Sciatic nerve (tissue), 2 donors: ENCODE results near the gene MEN1. TPM values are rescaled to one million over a fixed set of nuclear protein-coding genes. Genes with fewer than 3 reads are reported as not detected.
A peak's percentile ranks its signal among the peaks of the same experiment; 100 is the strongest.
"Not testable (repeated sequence)": the region's sequence is repeated elsewhere in the genome, so short reads cannot be mapped to it uniquely, and the experiment has no call there.

Experiments
- ATAC-seq: fragments of 200-7000 bp; cut with Tn5 transposase; one replicate; pipeline ENCODE4 v1.9.1; 2020; ENCODE audit warnings: mild to moderate bottlenecking, moderate library complexity
- DNase-seq: peaks from one replicate; pipeline ENCODE4 v3.0.0-alpha.2; 2020; ENCODE audit warnings: low spot score
- intact Hi-C: fragments of 100-400 bp; cut with DNase I; formaldehyde crosslinking; loops from one replicate; pipeline ENCODE4 v1.14.2; 2022
- total RNA-seq: library from RNA; stranded (reverse); fragmentation: NEBNext Ultra II Directional; extraction: Animal tissue kit (Norgen Biotek cat#: 25700); gene quantifications from one replicate; pipeline ENCODE4 v1.2.1, GENCODE V29; 2021
- donor health status: DM: no; HTN: no; CAD: no.
- donor health status: DM: no; HTN: no; CAD: no.

Gene MEN1
- total RNA-seq, 1 donor from 2014 or later: 17.7 TPM

DNA sequence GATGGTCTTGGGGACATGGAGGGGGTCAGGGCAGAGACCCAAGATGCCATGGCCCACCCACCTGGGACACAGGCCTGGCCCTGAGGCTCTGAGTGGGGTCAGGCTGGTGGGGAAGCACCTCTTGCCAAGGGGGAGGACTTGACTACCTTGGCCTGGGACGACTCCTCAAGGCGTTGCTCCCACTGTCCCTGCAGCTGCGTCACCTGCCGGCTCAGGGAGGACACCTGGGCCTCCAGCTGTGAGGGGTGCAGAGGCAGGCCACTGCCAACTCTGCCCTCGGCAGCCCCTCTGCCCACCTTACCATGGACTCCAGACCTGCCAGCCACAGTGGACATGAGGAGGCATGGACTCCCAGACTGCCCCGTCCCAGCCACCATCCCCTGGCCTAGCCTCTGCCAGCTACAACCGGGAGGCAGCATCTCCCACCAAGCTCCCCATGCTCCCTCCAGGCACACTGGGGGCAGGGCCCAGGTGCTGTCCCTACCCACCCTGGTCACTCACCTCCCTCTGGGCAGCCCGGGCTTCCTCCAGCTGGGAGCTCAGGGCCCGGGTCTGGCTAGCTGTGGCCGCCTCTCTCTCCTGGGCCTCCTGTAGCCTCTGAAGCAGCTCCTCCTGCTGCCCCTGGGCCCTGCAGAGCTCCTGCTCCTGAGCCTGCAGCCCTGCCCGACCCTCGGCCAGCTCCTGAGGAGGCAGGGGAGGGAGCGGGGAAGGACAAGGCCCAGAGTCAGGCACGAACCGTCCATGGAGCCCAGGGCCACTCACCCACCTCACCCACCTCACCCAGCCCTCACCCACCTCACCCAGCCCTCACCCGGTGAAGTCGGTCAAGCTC is 25.5 kb upstream of the MEN1 start:
- ATAC-seq: no peak
- DNase-seq: no peak
- intact Hi-C loops: no loop called here

DNA sequence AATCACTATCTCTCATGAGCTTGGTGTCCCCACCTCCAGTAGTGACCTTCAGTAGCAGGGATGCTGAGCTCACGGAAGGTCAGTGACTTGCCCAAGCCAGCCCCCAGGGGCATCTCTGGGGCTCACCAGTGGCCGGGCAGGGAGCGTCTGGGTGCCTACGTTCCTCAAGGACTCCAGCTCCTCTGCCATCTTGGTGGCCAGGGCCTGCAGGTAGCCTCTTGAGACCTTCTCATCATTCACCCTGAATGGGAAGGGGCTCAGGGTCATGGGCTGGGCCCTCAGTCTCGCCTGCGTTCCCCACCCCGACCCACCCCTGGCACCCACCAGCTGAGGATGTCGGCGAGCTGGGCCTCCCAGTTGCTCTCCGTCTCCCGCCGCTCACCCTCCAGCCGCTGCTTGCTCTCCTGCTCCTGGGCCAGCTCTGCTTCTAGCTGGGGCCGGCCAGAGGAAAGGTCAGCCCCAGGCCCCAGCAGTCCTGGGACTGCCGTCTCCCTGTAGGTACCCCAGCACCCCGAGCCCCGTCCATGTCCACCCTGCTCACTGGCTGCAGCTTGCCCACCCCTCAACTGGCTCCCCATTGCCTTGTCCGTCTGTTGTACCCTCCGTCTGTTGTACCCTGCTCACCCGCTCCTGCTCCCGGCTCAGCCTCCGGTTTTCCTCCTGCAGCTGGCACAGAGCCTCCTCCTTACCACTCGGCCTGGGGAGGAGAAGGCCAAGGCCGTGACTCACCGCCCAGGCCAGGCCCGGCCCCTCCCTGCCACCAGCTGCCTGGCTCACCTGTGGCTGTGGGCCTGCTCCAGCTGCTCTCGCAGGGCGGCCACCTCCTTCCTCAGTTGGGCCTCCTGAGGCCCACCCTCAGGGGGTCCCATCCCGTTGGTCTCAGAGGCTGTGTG is 24.6 kb upstream of the MEN1 start:
- DNase-seq: no peak
- no peak for ATAC-seq
- intact Hi-C loops: no loop called here

GRCh38 chr11:64834031-64834722 is 23.8 kb upstream of the MEN1 start:
- intact Hi-C loops: no loop called here
- no peak for DNase-seq
- ATAC-seq: no peak

DNA sequence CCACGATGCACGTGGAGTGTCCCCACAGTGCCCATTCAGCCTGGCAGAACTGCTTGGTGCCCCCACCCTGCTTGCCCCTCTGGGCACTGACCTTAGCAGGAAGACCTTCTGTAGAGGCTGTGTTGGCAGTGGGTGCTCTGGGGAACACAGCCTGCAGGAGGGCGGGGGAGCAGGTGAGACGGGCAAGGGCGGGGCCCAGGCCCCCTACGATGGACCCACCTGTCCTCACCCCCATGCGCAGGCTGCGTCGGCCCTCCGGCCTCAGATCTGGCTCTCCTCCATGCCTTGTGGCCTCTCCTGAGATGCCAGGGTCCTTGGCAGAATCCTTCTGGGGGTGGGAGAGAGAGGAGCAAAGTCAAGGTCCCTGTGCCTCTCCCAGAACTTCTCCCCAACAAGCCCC is 23.2 kb upstream of the MEN1 start:
- DNase-seq: no peak
- ATAC-seq: no peak
- intact Hi-C loops: no loop called here

DNA sequence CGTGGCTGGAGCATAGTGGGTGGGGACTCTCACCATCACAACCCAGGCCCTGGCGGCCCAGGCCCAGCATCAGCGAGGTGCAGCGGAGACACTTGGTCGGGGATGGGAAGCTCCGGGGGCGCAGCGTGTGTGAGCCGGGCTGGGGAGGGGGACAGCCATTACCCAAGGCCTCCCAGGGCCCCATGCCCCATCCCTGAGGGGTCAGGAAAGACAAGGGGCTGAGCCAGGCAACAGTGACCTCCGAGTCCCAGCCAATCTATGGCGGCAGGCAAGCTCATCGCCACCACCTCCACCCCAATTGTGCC is 22.8 kb upstream of the MEN1 start:
- ATAC-seq: no peak
- DNase-seq: no peak
- intact Hi-C loops: no loop called here

GRCh38 chr11:64832467-64833197 is 22.3 kb upstream of the MEN1 start:
- DNase-seq (no peak), ATAC-seq (no peak)
- intact Hi-C loops: no loop called here

DNA sequence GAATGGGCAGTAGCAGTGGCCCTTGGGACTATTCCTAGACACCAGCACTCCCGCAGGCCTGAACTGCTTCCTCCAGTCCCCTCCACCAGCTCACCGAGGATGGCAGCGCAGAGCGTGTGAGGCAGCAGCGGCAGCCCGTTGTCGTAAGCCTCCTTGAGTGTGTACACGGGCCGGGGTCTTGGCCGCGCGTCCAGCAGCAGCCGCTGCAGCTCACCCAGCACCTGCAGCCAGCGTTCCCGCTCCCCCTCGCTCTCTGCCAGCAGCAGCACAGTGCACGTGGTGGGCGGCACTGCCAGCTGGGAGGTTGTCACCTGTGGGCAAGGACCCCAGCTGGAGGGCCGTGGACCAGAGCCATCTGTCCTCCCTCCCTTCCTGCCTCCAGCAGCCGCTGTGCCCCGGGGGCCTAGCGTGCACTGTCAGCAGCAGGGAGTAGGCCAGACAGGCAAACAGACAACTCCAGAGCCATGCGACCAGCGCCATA is 21.1 kb upstream of the MEN1 start:
- no peak for DNase-seq
- no peak for ATAC-seq
- intact Hi-C loops: no loop called here

DNA sequence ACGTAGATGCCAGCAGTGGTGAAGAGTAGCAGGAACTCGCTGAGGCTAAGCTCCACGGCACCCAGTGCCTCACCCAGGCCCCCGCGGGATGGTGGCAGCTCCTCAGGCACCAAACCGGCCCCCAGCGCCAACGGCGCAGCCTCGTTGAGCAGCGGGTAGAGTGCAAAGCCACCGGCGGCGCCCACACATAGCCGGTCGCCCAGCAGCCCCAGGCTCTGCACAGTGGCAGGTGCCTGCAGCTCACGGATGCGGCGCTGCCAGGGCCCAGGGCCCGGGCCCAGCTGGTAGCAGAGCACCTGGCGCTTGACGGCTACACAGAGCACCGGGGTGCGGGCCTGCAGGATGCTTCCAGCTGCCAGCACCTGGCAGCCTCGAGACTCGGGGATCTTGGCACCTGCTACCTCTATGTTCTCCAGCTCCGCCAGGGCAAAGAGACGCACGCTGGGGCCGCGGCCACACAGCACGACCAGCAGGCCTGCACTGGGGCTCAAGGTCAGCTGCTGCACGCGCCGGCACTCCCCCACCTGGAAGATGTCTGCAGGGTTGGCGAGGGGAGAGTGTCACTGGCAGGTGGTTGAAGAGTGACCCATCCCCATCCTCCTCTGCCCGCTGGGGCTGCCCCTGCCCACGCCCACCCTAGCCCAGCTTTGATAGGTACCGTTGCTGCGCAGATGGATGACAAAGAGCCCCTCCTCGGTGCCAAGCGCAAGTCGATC is 19.3 kb upstream of the MEN1 start:
- intact Hi-C loops: no loop called here
- ATAC-seq: no peak
- no peak for DNase-seq

DNA sequence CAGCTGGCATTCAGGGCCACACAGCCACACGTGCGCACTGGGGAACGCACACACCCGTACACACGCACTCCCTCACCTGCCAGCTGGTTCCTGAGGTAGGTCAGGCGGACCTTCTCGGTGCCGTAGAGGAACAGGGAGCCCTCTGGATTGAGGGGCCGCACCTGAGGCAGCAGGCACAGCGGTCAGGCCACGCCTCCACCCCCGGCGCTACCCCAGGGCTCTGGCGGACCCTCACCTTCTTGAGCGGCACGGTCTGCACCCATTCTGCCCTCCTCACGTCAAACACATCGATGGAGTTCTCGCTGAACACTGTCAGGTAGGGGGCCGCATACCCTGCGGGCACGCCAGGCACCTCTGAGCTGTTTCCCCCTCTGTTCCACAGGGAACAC is 17.1 kb upstream of the MEN1 start:
- no peak for ATAC-seq

GRCh38 chr11:64826578-64827450 is 16.5 kb upstream of the MEN1 start:
- peak; percentile 55 for DNase-seq
- intact Hi-C loops: no loop called here
- no peak for ATAC-seq

More for the DNA sequence above, 17.1 kb upstream of the MEN1 start:
- intact Hi-C loops: no loop called here
- DNase-seq: no peak

- DNase-seq (no peak), ATAC-seq (no peak)
- intact Hi-C loops: no loop called here
These were observed 15.7 kb upstream of the MEN1 start for GRCh38 chr11:64826062-64826461.

DNA sequence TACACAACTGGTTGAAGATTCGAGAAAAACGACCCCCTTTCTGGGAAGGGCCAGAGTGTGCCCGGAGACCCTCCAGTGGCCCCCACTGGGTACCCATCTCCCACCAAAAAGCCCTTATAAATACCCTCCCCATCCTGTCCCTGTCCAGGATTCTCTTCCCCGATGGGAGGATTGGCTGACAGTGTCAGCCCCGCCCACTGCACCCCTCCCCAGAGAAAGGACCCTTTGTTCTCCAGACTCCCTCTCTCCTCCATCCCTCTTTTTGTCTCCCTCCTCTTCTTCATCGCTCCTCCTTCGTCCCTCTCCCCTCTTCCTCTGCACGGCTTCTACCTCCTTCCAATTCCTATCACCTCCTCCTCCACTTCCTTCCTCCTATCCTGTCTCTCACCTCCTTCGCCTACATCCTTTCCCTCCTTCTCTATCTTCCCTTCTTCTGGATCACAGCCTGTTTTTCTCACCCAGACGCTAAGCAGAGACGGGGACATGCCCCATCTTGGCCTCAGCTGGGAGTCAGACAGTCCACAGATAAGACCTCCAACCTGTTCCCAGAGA is 13.3 kb upstream of the MEN1 start:
- intact Hi-C loops: no loop called here
- ATAC-seq: no peak
- DNase-seq: no peak

DNA sequence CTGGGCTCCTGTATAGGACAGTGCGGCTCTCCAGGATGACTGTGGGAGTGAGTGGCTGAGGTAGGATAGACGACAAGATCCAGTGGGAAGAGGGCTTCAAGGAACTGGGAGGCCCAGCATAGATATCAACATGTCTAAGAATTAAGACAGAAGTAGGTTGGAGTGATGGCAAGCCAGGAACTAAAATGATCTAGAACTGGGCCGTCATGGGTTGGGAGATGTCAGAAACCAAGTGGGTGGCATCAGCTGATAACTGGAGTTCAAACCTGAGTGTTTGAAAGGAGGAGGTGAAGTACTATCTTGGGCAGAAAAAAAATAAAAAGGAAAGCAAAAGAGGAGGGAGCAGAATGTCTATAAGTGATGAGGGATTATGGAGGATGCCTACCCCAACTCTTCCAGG is 7.1 kb upstream of the MEN1 start:
- no peak for DNase-seq
- ATAC-seq: no peak
- intact Hi-C loops: no loop called here

GRCh38 chr11:64815433-64815832 is 5.1 kb upstream of the MEN1 start:
- DNase-seq, ATAC-seq, intact Hi-C loops: not testable (repeated sequence)

GRCh38 chr11:64814712-64815187 is 4.4 kb upstream of the MEN1 start:
- intact Hi-C loops: no loop called here
- no peak for ATAC-seq

DNA sequence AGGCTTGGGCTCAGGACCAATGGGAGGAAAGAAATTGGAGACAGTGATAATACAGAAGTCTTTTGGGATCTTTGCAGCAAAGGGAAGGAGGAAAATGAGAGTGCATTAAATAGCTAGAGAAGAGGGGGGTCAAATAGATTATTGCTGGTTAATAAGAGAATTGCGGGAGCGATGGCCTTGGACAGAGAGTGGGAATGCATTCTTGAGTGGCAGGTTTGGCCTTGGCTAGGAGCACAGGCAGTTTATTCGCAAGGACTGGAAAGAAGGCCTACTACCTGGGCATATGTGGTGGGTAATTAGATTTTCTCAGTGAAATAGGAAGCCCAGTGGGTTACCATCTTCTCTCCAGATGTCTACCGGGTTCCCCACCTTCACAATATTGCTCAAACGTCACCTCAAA is 3.5 kb upstream of the MEN1 start:
- ATAC-seq (no peak), DNase-seq (no peak)
- intact Hi-C loops: no loop called here

More at GRCh38 chr11:64814712-64815187, 4.4 kb upstream of the MEN1 start:
- no peak for DNase-seq

GRCh38 chr11:64810891-64811272 is 531 bp upstream of the MEN1 start:
- ATAC-seq (peak; percentile 10), DNase-seq (no peak)
- intact Hi-C loops: no loop called here
